ENCODE data around the gene CCDC17.

GRCh38 chr1:45621501-45621836 is 2.4 kb downstream of the CCDC17 start:
- TF ChIP-seq CTCF (IDR thresholded peaks at IDR 0.05) (no peak), POLR2A (IDR thresholded peaks at IDR 0.05) (no peak)
